Mucosa of descending colon (tissue), 3 donors: ENCODE data around the gene TCERG1L. TPM values are rescaled to one million over a fixed set of nuclear protein-coding genes. Genes with fewer than 3 reads are reported as not detected.

Experiments
- ATAC-seq: fragments of 200-7000 bp; cut with Tn5 transposase; one replicate; pipeline ENCODE4 v1.9.1; 2020; ENCODE audit warnings: mild to moderate bottlenecking, moderate library complexity
- DNase-seq, 3 donors: peaks; one replicate each; pipeline ENCODE4 v3.0.0-alpha.2; 2020
- H3K36me3 ChIP-seq: fragments of 200-600 bp; one replicate; pipeline ENCODE4 v1.8.0; 2021; ENCODE audit warnings: low read depth, mild to moderate bottlenecking
- H3K4me1 ChIP-seq: fragments of 200-600 bp; one replicate; pipeline ENCODE4 v1.8.0; 2021; ENCODE audit warnings: low read depth, mild to moderate bottlenecking
- H3K4me3 ChIP-seq: fragments of 200-600 bp; one replicate; pipeline ENCODE4 v1.8.0; 2021; ENCODE audit warnings: mild to moderate bottlenecking
- H3K9me3 ChIP-seq: fragments of 200-600 bp; one replicate; pipeline ENCODE4 v1.8.0; 2021; ENCODE audit warnings: mild to moderate bottlenecking
- CTCF ChIP-seq: fragments of 200-600 bp; IDR thresholded peaks from one replicate; pipeline ENCODE4 v1.8.0; 2022; ENCODE audit warnings: antibody characterized with exemption, mild to moderate bottlenecking
- intact Hi-C, 2 donors: fragments of 100-400 bp; cut with DNase I in 1 of 2; cut with micrococcal nuclease in 1 of 2; formaldehyde crosslinking; loops; one replicate each; pipeline versions ENCODE4 v1.11.0 to v1.11.1; 2022; cut with DNase I, micrococcal nuclease
- total RNA-seq, 3 donors: library from RNA; stranded (reverse); fragmentation: NEBNext Ultra II Directional in 2 of 3; extraction: Animal tissue kit (Norgen Biotek cat#: 25700) in 2 of 3; gene quantifications; one replicate each; pipeline versions ENCODE4 v1.2.1 to v1.2.4, GENCODE V29; 2021 to 2023
- donor health status: DM: no; HTN: no; CAD: no; lungs with moderate emphysema.
- donor health status: DM: no; HTN: no; CAD: no.
- donor health status: DM: no; HTN: yes; CAD: no.

The TCERG1L gene
- total RNA-seq, 3 donors from 2014 or later: not detected

- ATAC-seq (no peak), DNase-seq (no peak)
- Histone ChIP-seq H3K9me3 (peaks cover 4% of the 10 kb centered on the region), H3K36me3 (no peaks in the 10 kb centered on the region), H3K4me3 (no peak overlapping the region), H3K4me1 (no peaks in the 10 kb centered on the region)
- TF ChIP-seq CTCF: no peak
- intact Hi-C loops: no loop called here
Observed at GRCh38 chr10:131144711-131145375, 166.7 kb downstream of the TCERG1L start.

GRCh38 chr10:131144196-131144595, 167.3 kb downstream of the TCERG1L start:
- no peak for TF ChIP-seq CTCF
- ATAC-seq: no peak
- Histone ChIP-seq H3K4me3 (no peak overlapping the region), H3K4me1 (no peaks in the 10 kb centered on the region), H3K36me3 (no peaks in the 10 kb centered on the region), H3K9me3 (peaks cover 4% of the 10 kb centered on the region)
- DNase-seq: no peak
- intact Hi-C loops: no loop called here

- Histone ChIP-seq H3K4me1 (no peaks in the 10 kb centered on the region), H3K4me3 (no peak overlapping the region), H3K9me3 (peaks cover 4% of the 10 kb centered on the region), H3K36me3 (no peaks in the 10 kb centered on the region)
- DNase-seq: no peak
- no peak for ATAC-seq
- TF ChIP-seq CTCF: no peak
- intact Hi-C loops: no loop called here
Observed at GRCh38 chr10:131143425-131144165, 167.9 kb downstream of the TCERG1L start.

GRCh38 chr10:131142517-131143380, 168.8 kb downstream of the TCERG1L start:
- TF ChIP-seq CTCF: no peak
- Histone ChIP-seq H3K4me3 (no peak overlapping the region), H3K9me3 (peaks cover 4% of the 10 kb centered on the region), H3K4me1 (no peaks in the 10 kb centered on the region), H3K36me3 (no peaks in the 10 kb centered on the region)
- ATAC-seq: no peak
- DNase-seq: no peak
- intact Hi-C loops: no loop called here

- Histone ChIP-seq H3K9me3 (peaks cover 4% of the 10 kb centered on the region), H3K4me1 (no peaks in the 10 kb centered on the region), H3K4me3 (no peak overlapping the region), H3K36me3 (no peaks in the 10 kb centered on the region)
- TF ChIP-seq CTCF: no peak
- intact Hi-C loops: no loop called here
- no peak for ATAC-seq
- no peak for DNase-seq
Observed at GRCh38 chr10:131141645-131142516, 169.6 kb downstream of the TCERG1L start.
